ENCODE measurements around the gene MMP25. TPM values are rescaled to one million over a fixed set of nuclear protein-coding genes. Genes with fewer than 3 reads are reported as not detected.

Gene MMP25
- total and polyA plus RNA-seq, 10 of the 15 experiments (the other 5 are each of a cell fraction or from before 2014, with no cell fraction given), result 0.03 to 0.36 (median 0.13) TPM; not detected in 1

DNA sequence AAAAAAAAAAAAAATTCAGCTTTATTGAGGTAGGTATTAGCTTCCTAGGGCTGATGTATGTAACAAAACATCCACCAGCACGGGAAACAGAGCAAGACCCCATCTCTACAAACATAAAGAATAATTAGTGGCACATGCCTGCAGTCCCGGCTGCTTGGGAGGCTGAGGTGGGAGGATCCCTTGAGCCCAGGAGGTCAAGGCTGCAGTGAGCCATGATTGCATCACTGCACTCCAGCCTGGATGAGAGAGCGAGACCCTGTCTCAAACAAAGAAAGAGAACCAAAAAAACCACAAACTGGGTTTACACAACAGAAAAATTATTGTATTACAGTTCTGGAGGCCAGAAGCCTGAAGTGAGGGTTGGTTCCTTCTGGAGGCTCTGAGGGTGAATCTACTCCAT, 4.0 kb upstream of the MMP25 start:
- RAD21 ChIA-PET (ENCODE audit: unreplicated experiment), result interaction anchor here (0.7 to 1.9 kb wide), 3 partner anchors 11 to 39 kb away, joined by 3 to 7 read pairs (median 3); no protein-coding TSS in a partner anchor
- Histone ChIP-seq H2AFZ (ENCODE audit: control insufficient read depth, low read depth, low read length) (no peak overlapping the region), H3K27me3 (replicated peaks in 1 of 2; ENCODE audit: control insufficient read depth in 2 of 2, insufficient read depth in 2 of 2, low read length in 1 of 2) (peaks cover 0 to 6% of the 10 kb centered on the region in 2 experiments; a peak in 3 of 4 replicates), H3K4me3 (no peak overlapping the region), H3K79me2 (ENCODE audit: control insufficient read depth, insufficient read depth, low read length) (no peaks in the 10 kb centered on the region), H4K20me1 (ENCODE audit: control insufficient read depth, insufficient read depth) (no peaks in the 10 kb centered on the region), H3K4me1 (ENCODE audit: control insufficient read depth, insufficient read depth, low read length) (peaks cover 2% of the 10 kb centered on the region; the same call in 1 of the 2 replicates), H3K9me3 (replicated peaks; ENCODE audit: control insufficient read depth, insufficient read depth, low read length) (no peaks in the 10 kb centered on the region), H3K4me2 (ENCODE audit: control insufficient read depth, insufficient read depth) (no peak overlapping the region), H3K9ac (ENCODE audit: control insufficient read depth, insufficient read depth, low read length) (no peak overlapping the region), H3K36me3 (ENCODE audit: control insufficient read depth in 2 of 2, insufficient read depth in 2 of 2, low read length in 1 of 2) (no peaks in the 10 kb centered on the region), H3K27ac (ENCODE audit: control insufficient read depth, insufficient read depth) (no peak overlapping the region)
- intact Hi-C loops (cut with micrococcal nuclease; ENCODE audit: unreplicated experiment), result no loop called here
- CTCF ChIA-PET, result interaction anchor here (1.0 to 9.0 kb wide), 5 partner anchors 8 to 88 kb away, joined by 3 to 76 read pairs (median 3); partner anchors contain the start of genes HCFC1R1 and THOC6
- POLR2A ChIA-PET, result interaction anchor here (0.8 to 1.1 kb wide), 3 partner anchors 11 to 77 kb away, joined by 4 to 9 read pairs (median 5); no protein-coding TSS in a partner anchor
- in situ Hi-C loops (cut with MboI), result no loop called here
- DNase-seq (ENCODE audit: low read depth, low spot score), result no peak
- BruUV-seq (replicated peaks), result no TSS peak
- no peak for FAIRE-seq
- ATAC-seq, result no peak
- 22% methylated on average over 3 of the region's 3 CpGs for WGBS (ENCODE audit: insufficient coverage, insufficient replicate concordance, low lambda C conversion rate, missing lambda C conversion rate)
- SMC1A ChIA-PET (ENCODE audit: uncharacterized antibody, unreplicated experiment), result interaction anchor here (0.7 to 1.1 kb wide), 2 partner anchors 14 to 1724 kb away, joined by 3 to 4 read pairs; partner anchors contain the start of gene ZNF500
- TF ChIP-seq POLR2A (IDR thresholded peaks at IDR 0.05; ENCODE audit: low read depth, low read length) (no peak), POLR2AphosphoS2 (IDR thresholded peaks at IDR 0.05; ENCODE audit: low read depth, low read length) (no peak), ZNF24 (IDR thresholded peaks at IDR 0.05) (no peak), TAF1 (IDR thresholded peaks at IDR 0.05; ENCODE audit: borderline replicate concordance, low read depth, low read length) (no peak), SREBF2 (IDR thresholded peaks at IDR 0.05; ENCODE audit: low read length) (no peak), PAX5 (IDR thresholded peaks at IDR 0.05; ENCODE audit: borderline replicate concordance, low read depth, low read length) (no peak), STAT3 (IDR thresholded peaks at IDR 0.05; ENCODE audit: low read depth, low read length) (no peak)
- TF ChIP-seq, protein P1, sequence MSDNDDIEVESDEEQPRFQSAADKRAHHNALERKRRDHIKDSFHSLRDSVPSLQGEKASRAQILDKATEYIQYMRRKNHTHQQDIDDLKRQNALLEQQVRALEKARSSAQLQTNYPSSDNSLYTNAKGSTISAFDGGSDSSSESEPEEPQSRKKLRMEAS (IDR thresholded peaks at IDR 0.05; ENCODE audit: low read depth, low read length), result no peak
- TF ChIP-seq, protein P2, sequence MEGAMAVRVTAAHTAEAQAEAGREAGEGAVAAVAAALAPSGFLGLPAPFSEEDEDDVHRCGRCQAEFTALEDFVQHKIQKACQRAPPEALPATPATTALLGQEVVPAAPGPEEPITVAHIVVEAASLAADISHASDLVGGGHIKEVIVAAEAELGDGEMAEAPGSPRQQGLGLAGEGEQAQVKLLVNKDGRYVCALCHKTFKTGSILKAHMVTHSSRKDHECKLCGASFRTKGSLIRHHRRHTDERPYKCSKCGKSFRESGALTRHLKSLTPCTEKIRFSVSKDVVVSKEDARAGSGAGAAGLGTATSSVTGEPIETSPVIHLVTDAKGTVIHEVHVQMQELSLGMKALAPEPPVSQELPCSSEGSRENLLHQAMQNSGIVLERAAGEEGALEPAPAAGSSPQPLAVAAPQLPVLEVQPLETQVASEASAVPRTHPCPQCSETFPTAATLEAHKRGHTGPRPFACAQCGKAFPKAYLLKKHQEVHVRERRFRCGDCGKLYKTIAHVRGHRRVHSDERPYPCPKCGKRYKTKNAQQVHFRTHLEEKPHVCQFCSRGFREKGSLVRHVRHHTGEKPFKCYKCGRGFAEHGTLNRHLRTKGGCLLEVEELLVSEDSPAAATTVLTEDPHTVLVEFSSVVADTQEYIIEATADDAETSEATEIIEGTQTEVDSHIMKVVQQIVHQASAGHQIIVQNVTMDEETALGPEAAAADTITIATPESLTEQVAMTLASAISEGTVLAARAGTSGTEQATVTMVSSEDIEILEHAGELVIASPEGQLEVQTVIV (IDR thresholded peaks at IDR 0.05; ENCODE audit: borderline replicate concordance, partially characterized antibody), result no peak
- TF ChIP-seq, protein P3, sequence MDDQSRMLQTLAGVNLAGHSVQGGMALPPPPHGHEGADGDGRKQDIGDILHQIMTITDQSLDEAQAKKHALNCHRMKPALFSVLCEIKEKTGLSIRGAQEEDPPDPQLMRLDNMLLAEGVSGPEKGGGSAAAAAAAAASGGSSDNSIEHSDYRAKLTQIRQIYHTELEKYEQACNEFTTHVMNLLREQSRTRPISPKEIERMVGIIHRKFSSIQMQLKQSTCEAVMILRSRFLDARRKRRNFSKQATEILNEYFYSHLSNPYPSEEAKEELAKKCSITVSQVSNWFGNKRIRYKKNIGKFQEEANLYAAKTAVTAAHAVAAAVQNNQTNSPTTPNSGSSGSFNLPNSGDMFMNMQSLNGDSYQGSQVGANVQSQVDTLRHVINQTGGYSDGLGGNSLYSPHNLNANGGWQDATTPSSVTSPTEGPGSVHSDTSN (IDR thresholded peaks at IDR 0.05; ENCODE audit: insufficient replicate concordance, low read depth, low read length), result no peak
